Left forelimb (tissue), 1 donor: ENCODE results near the gene EVC2.

Experiments
- DNase-seq: peaks from one replicate; pipeline ENCODE4 v3.0.0-alpha.2; 2018; ENCODE audit warnings: low spot score

The EVC2 gene

DNA sequence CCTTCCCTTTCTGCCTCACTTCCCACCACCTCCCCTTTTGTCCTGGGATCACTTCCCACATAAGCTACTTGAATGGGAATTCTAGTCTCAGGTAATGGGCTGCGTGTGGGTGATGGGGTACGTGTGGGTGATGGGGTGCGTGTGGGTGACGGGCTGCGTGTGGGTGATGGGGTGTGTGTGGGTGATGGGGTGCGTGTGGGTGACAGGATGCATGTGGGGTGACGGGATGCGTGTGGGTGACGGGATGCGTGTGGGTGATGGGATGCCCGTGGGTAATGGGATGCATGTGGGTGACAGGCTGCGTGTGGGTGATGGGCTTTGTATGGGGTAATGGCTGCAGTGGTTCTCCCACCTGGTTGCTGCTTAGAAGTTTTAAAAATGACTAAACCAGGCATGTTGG, 43.6 kb downstream of the EVC2 start:
- DNase-seq: no peak

DNA sequence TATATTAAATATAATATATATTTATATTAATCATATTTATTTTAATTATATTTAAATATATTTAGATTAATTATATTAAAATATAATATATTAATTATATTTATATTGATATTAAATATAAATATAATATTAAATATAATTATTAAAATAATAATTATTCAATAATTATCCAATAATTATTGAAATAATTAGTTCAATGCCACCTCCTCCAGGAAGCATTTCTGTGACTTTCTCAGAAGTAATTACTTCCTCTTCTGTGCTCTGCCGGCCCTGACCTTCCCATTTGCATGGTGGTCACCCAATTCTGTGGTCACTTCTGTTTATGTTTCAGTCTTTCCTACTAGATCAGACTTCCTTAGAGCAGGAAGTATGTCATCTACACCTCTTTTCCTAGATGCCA, 45.8 kb downstream of the EVC2 start:
- DNase-seq: no peak

DNA sequence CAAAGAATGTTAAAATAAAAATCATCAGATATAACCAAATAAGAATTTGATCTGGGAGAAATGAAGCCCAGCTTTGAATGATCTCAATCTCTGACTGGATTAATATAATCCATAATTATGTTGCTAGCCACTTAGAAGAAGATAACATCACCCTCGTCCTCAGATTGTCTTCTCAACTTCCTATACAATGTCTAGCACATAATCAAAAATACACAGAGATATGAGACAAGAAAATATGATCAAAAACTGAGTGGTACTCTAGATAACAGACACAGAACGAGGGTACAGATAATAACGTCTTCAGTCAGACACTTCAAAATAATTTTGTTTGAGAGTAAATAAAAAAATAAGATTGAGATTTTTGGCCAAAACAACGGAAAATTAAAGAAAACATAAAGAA, 47.1 kb downstream of the EVC2 start:
- DNase-seq: no peak

DNA sequence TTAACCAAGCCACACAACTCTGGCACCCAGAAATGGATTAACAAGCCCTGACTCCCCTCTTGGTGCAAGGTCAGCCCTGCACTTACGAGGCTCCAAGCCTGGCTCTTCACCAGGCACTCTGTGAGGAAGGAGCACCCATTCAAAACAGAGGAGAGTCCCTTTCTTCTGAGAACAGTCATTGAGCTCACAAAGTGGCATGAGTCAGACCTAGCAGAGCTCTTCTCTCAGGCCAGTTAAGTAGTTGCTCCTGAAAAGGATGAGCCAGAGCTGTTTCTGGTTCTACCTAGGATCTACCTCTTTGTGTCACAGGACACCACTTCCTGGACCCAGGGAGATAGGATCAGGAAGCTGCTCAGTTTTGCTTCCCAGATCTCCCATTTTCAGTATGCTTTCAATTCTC, 48.2 kb downstream of the EVC2 start:
- no peak for DNase-seq

DNA sequence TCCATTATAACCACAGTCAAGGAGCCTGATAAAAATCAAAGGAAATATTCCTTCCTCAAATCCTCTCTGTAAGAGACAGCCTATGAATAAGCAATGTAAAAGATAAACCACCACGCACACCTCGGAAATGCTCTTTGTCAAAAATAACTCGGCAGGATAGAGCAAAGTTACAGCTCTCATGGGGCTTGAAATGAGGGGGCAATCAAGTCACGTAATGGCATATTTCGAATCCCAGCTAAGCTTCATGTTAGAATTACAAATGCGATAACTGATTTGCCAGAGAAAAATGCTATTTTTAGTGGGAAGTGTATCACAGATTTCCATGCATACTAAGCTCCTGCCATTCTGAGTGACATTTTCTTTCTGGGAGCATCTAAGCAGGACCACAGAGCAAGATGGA, 49.4 kb downstream of the EVC2 start:
- no peak for DNase-seq

DNA sequence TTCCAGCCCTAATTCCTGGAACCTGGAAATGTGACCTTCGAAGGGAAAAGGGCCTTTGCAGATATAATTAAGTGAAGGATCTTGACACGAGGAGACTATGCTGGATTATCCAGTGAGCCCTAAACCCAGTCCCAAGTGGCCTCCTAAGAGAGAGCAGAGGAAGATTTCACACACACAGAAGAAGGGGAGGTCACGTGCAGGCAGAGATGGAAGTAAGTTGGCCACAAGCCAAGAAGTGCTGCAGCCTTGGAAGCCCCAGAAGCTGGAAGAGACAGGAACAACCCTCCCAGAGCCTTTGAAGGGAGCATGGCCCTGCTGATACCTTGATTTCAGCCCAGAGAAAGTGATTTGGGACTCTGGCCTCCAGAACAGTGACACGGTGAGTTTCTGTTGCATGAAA, 51.9 kb downstream of the EVC2 start:
- no peak for DNase-seq

DNA sequence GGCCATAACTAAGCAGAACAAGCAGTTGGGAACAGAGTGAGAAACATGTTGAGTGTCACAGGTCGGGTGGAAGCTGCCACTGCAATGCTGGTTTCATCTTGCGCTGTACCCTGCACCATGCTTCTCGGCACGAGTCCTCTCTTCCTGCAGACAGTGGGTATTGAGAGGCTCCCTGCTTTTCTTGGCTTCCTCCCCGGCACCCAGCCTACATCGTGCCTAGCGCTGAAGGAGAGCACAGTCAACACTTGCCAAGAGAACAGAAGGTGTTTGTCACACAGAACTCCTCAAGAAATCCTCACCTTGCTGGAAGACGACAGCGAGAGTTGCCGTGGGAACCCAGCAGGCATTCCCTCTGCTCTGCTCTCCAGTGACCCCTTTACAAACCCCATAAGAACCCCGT, 53.6 kb downstream of the EVC2 start:
- no peak for DNase-seq

DNA sequence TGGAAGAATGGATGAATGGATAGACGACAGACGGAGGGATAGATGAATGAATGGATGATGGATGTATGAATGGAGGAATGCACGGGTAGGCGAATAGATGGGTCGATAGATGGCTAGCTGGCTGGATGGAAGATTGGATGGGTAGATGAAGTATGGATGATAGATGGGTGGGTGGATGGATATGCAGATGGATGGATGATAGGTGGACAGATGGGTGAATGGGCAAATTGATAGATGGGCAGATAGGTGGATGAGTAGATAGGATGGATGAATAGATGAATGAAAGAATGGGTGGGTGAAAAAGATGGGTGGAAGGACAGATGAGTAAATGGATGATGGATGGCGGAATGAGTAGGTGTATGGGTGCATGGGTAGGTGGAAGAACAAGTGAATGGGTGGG, 57.3 kb downstream of the EVC2 start:
- DNase-seq: no peak

DNA sequence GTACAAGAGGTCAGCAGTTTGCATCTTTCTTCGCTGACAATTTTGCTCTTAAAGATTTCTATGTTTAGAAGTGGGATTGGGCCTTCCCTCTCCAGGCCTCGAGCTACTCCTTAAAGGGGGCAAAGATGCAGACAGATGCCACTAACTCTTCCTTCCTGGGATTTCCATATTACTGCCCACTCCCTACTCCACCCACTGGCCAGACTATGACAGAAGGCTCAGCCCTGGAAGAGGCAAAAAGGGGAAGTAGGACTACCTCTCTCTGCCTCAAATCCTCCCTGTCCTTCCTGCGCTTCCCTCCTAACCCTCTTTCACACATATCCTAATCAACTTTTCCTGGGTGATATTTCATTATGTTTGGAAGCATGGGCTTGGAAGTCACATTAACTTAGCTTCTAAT, 58.3 kb downstream of the EVC2 start:
- DNase-seq: no peak

DNA sequence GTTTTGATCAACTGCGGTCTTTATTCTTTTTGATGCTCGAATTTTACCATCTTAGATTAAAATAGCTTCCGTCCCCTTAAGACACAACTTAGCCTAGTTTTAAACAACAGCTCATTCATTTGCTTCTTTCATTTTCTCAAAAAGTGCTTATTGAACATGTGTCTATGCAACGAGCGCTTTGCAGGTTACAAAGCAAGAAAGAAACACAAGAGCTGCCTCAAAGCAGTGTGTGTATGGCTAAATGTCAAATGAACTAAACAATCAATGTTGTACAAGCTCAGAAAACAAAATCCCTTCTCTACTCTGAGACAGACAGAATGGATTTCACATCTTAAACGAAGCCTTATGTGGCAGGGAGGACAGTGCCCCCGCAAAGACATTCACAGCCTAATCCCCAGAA, 61.0 kb downstream of the EVC2 start:
- no peak for DNase-seq

DNA sequence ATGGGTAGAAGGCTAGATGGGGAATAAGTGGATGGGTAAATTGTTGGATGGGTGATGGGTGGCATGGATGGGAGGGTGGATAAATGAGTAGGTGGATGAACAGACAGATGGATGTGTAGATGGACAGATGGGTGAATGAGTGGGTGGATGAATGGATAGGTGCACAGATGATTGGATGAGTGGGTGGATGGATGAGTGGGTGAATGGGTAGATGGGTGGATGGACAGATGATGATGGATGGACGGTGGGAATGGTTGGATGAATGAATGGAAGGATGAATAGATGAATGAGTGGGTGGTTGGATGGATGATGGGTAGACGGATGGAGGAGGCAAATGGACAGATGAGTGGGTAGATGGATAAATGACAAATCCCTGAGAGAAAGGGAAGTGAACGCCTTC, 68.3 kb downstream of the EVC2 start:
- no peak for DNase-seq

DNA sequence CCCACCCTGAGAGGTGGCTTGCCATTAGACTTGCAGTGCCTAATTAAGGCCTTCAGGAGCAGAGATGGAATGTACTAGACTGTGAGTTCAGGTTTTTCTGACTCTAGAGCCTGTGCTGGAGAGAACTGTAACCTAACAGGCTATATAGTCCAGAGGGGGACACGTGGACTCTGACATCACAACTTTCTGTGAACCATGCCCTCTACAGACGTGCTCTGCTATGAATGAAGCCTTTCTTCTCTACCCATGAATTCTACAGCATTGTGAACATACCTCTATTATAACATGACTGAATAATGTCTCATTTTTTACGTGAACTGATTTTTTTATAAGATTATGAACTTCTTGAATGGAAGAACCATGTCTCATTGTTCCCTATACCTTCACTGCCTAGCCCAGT, 68.8 kb downstream of the EVC2 start:
- no peak for DNase-seq

DNA sequence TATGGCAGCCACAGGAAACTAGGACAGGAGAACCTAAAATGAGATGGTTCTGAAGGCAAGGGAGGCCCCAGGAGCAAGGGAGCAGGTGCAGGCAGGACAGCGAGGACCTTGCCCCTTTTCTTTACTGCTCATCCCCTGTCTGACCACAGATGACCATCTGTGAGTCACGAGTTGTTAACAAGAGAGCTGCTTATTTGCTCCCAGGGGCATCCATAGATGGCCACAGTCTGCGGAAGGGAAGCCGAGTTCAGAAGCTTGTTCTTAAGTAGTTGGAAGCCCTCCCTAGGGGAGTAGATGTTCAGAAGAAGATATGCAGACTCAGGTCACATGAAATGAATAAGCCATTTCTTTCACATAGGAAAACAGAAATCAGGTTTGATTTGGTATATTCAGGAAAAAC, 69.4 kb downstream of the EVC2 start:
- DNase-seq: no peak

DNA sequence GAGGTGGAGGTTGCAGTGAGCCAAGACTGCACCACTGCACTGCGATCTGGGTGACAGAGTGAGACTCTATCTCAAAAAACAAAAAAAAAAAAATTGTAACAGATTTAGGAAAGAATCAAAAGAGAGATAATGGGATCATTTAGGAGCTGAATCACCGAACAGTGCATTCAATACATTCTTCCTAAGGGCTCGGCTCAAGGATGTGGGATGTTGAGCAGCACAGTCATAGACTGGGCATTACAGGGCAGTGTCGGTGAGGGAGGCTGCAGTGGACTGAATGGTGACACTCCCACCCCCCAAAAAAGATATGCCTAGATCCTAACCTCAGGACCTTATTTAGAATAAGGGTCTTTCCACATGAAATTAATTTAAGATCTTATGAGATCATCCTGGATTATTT, 70.0 kb downstream of the EVC2 start:
- no peak for DNase-seq

DNA sequence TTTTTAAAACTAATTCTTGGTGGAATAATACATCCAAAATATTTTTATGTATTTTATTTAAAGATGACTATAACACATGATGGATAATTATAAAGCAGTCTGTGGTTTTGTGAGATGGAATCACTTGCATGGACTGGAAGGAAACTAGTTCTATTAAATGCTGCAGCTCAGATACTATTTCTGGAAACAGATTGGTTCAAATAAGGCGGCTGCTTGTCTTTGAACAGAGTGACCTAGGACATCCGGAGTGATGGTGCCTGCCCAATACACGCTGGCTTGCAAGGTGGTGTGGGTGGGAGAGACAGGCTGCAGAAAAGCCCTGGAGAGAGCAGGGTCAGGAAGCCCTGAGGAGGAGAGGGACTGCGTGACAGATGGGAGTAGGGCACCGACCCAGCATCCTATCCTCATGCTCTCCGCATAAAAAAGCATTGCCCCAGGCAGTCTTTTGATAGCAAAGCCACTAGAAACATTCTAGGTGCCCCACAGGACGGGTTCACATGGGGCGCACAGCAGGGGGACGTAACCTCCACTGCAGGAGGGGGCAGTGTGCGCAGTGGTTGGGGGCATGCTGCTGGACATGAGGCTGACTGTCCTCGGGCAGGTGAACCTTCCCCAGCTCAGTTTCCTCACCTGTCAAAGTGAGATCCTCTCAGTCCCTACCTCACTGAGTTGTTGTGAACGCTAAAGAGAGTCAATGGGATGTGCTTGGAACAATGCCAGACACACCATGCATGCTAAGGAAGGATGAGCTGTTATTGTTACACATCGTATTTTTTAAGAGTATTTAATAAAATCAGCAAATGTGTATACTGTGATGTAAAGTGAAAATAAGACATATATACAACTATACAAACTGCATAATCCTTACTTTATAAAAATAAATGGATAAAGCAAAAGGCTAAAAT, 71.3 kb downstream of the EVC2 start:
- no peak for DNase-seq

DNA sequence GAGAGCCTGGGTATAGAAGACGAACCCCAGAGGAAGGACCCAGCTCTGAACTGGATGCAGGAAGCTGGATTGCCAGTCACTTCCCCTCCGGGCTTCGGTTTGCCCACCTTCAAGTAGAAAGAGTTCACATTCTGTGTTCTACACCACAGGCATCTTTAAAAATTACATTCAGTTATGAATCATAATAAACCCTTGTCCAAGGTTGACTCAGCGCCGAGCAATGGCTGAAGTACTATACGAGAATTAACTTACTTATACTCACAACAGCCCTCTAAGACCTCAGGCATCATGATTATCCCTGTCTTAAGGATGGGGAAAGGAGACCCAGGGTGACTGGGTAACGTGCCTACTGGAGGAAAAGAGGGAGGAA, 72.5 kb downstream of the EVC2 start:
- no peak for DNase-seq

DNA sequence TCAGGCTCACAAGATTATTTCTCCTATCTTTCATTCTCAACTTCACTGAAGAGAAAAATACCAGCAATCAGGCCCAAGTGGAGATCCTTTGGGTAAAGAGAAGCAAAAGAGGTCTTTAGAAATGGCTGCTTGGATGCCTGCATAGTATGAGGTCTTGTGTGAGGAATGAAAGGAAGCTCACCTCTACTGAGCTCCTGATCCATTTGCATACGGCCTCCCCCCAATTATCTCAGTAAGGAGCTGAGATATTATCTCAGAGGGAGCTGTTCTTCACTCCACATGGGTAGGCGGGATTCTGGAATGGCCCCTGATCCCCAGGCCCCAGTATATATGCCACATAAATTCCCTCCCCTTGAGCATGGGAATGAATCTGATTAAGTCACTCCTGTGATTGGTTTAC, 75.8 kb downstream of the EVC2 start:
- DNase-seq: no peak

DNA sequence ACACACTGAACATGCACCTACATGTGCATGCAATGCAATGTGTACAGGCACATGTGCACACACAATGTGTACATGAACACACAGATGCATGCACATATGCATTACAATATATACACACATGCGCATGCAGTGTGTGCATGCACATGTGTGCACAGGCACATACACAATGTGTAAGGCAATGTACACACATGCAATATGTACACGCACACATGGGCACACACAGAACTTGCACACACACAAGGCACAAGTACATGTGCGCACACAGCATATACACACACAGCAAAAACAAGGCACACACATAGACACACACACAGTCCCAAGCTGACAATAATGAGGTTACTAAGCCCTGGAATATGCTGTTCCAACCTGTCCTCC, 76.3 kb downstream of the EVC2 start:
- DNase-seq: no peak

DNA sequence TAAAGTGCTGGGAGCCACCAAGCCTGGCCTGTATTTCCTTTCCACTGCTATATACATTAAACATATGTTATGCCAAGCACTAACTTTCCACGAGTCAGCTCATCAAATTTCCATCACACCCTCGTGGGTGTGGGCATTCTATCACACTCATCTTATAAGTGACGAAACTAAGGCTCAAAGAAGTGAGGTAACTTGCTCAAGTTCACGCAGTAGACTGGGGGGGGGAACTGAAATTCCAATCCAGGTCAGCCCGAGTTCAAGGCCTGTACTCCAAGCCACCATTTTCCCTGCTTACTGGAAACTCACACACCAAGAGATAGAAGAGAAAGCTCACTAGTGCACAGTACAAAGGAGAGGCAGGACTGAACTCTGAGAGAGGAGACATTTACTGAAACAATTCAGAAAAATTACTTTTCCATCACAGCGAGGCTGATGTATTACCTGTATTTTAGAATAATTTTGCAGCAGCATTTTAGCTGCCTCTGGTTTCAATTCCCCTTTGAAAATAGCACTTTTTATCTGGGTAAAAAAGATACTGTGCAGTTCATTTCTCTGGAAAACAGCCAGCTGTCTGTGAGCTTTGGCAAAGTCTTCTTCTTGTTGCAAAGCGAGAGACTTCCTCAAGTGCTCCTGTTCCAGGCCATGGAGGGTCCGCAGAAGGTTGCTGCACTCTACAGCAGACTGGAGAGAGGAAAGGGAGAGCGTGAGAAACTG, 76.8 kb downstream of the EVC2 start:
- DNase-seq: no peak

DNA sequence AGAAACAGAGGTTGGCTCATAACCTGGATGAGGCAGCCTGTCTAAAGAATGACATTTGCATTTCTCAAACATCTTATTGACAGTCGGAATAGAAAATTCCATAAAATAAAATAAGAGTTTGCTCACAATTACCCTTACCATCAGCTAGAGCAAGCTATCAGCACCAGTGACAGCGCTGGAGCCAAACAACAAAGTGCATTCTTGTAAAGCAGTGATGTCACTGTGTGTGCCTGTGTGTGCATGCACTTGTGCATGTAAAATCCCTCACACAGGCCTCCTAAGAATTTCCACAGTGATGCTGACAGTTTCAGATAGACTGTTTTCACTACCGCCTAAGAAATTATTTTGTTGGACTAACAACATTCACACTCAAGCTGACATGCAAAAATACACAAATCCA, 77.6 kb downstream of the EVC2 start:
- DNase-seq: no peak

DNA sequence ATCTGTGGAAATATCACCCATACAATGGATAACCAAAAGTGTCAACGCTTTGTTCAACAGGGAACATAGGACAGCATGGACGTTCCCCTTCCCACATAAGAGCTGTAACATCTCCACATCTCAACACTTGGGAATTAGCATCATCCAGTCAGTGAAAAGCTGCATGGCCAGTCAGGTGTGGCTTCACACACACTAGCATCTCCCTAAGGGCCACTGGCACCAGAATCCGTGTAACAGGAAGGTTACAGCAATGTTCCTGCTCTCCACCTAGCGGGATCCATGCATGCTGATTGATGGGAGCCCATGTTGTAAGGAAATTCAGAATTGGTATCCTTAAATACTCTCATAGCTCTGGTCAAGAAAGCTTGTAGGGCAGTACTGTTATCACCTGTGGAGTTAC, 78.8 kb downstream of the EVC2 start:
- no peak for DNase-seq

DNA sequence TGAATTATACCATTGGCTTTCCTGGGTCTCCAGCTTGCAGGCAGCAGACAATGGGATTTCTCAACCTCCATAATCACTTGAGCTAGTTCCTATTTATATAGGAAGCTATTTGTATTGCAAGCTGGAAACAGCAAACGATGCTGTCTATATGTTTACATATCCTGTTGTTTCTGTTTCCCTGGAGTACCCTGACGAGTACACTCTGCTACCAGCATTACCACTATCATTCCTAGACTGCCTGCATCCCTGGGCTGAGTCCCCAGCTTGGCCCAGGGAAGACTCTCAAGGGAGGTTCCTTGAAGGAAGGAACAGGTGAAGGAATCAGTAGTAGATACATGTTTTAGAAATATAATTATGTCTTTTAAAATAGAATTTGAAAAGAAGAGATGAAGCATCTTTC, 81.4 kb downstream of the EVC2 start:
- DNase-seq: no peak

DNA sequence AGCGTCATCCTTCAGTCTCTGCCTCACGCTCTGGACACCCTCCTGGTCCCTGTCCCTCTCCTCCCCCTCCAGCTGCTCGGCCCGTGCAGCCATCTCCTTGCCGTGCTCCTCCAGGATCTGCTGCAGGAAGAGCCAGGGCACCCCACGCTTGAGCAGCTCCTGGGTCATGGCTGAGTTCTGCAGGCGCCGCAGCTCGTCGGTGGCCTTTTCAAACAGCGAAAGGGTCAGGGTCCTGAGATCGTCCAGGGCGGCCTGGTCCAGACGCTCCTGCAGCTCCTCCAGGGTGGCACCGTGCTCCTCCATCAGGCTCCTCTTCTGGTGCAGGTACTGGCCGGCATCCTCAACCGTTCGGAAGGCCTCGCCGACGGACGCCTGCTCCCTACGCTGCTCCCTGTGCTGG, 85.8 kb downstream of the EVC2 start:
- DNase-seq: no peak
